Adrenal gland (tissue), 12 donors: ENCODE data around the gene CAMK2D. TPM values are rescaled to one million over a fixed set of nuclear protein-coding genes. Genes with fewer than 3 reads are reported as not detected.

Source experiments
- DNase-seq, 7 donors: peaks; one replicate each; pipeline ENCODE4 v3.0.0-alpha.2; 2019 to 2020
- H3K27ac ChIP-seq, 5 donors: fragments of 200-600 bp; sonication (generic) in 4 of 5; 1 replicate in 3 of 5; 2 replicates in 2 of 5; pipeline versions ENCODE4 v1.5.1 to v1.8.0; 2016 to 2020; ENCODE audit warnings: mild to moderate bottlenecking in 1 of 5
- H3K27me3 ChIP-seq: fragments of 200-600 bp; 2 replicates; pipeline ENCODE4 v1.8.0; 2021
- H3K36me3 ChIP-seq, 2 donors: fragments of 200-600 bp; replicated peaks in 1 of 2; 1 replicate in 1 of 2; 2 replicates in 1 of 2; pipeline versions ENCODE4 v1.5.1 to v1.8.0; 2018 to 2022
- H3K4me1 ChIP-seq, 2 donors: fragments of 200-600 bp; replicated peaks in 1 of 2; 1 replicate in 1 of 2; 2 replicates in 1 of 2; pipeline versions ENCODE4 v1.5.1 to v1.8.0; 2018 to 2021
- H3K4me3 ChIP-seq, 4 donors: fragments of 200-600 bp; sonication (generic) in 3 of 4; one replicate each; pipeline ENCODE4 v1.5.1; 2016 to 2018
- H3K9me3 ChIP-seq, 3 donors: fragments of 200-600 bp; sonication (generic) in 1 of 3; replicated peaks in 1 of 3; 1 replicate in 2 of 3; 2 replicates in 1 of 3; pipeline versions ENCODE4 v1.5.1 to v1.8.0; 2016 to 2021
- POLR2A ChIP-seq, 2 donors: fragments of 450-650 bp; IDR thresholded peaks; one replicate each; pipeline ENCODE4 v1.6.1; 2017; ENCODE audit warnings: antibody characterized with exemption in 2 of 2, mild to moderate bottlenecking in 2 of 2, moderate library complexity in 1 of 2
- WGBS, 4 donors: extraction: QIAGEN DNeasy Blood & Tissue Kit in 2 of 4; methylation state at CpG; one replicate each; pipeline versions ENCODE4 v1.1.5 to v1.1.7; 2013 to 2017; 5-methylcytosine and 5-hydroxymethylcytosine counted together
- intact Hi-C, 2 donors: fragments of 100-400 bp; cut with DNase I; formaldehyde crosslinking; loops; one replicate each; pipeline versions ENCODE4 v1.14.1 to v1.15.0; 2022 to 2023
- polyA plus RNA-seq, 3 donors: library from polyadenylated mRNA; stranded (reverse); fragments of 200-250 nt in 2 of 3; fragments of 350-450 nt in 1 of 3; fragmentation: Illumina TruSeq in 1 of 3; extraction: RNeasy Lipid Tissue Mini Kit (QIAGEN cat#74804) in 1 of 3; gene quantifications; one replicate each; pipeline ENCODE4 v1.2.3, GENCODE V29; 2013 to 2014
- total RNA-seq, 9 donors: library from RNA; depleted of rRNA in 4 of 9; stranded (reverse); fragments of >200 nt in 4 of 9; fragments of 120-200 nt in 1 of 9; fragmentation: NEBNext Ultra II Directional in 1 of 9; extraction: Animal tissue kit (Norgen Biotek cat#: 25700) in 1 of 9; gene quantifications; one replicate each; pipeline versions ENCODE4 v1.1.0 to v1.2.4, GENCODE V29; 2013 to 2023
- TF ChIP-seq, protein P1 (sequence below), 6 experiments: fragments of 450-650 bp in 4 of 6; fragments of 200-600 bp in 2 of 6; sonication (generic) in 1 of 6; IDR thresholded peaks; 1 replicate in 5 of 6; 2 replicates in 1 of 6; pipeline versions ENCODE4 v1.5.1 to v1.8.0; 2016 to 2021; ENCODE audit warnings: antibody characterized with exemption in 6 of 6, mild to moderate bottlenecking in 2 of 6, moderate library complexity in 1 of 6
- donor health status: healthy with polysubstance abuse.
- donor health status: Bipolar disorder and iron deficiency.
- donor health status: DM: yes; HTN: yes; CAD: no.
- donor health status: DM: no; HTN: no; CAD: no.
- donor health status: DM: no; HTN: no; CAD: no.
- donor health status: DM: yes; HTN: yes; CAD: no.

CAMK2D gene
- total and polyA plus RNA-seq, 12 donors = 7.6 to 83.9 (median 33.6) TPM

DNA sequence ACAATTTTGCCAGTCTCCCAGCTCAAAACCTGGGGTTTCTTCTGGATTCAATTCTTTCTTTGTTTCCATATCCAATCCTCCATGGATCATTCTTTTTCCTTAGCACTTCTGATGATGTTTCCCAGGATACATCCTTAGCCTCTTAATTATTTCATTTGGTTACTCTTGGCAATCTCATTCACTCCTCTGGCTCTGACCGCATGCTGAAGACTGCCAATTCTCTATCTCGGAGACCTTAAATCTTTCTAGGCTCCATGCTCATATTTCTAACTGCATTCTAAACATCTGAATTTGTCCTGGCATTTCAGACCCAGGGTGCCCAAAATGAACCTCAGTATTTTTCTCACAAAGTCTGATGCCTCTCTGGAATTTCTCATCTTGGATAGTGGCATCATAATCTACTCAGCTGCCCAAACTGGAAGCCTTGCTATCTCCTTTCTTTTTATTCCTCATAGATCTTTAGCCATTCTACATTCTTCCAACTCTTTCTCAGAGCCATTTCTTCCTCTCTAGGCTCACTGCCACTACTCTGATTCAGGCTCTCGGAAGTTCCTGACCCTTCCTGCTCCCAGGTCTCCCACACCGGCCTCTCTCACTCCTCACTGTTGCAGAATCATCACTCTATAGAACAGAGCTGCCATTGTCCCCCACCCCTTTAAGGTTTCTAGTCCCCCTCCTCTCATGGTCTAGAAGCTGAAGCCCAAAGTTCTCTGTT is 290.2 kb downstream of the CAMK2D start:
- no peak for DNase-seq
- H3K4me3 ChIP-seq = no peak overlapping the region
- 83 to 91% (median 87%) methylated on average over 4 of the region's 4 CpGs for WGBS, 4 donors
- no peaks in the 10 kb centered on the region for H3K9me3 ChIP-seq
- no peaks in the 10 kb centered on the region for H3K36me3 ChIP-seq
- intact Hi-C loops = no loop called here
- H3K4me1 ChIP-seq = peaks cover 0 to 18% of the 10 kb centered on the region in 2 donors
- no peak overlapping the region for H3K27ac ChIP-seq
- H3K27me3 ChIP-seq = no peaks in the 10 kb centered on the region
- TF ChIP-seq, protein P1, sequence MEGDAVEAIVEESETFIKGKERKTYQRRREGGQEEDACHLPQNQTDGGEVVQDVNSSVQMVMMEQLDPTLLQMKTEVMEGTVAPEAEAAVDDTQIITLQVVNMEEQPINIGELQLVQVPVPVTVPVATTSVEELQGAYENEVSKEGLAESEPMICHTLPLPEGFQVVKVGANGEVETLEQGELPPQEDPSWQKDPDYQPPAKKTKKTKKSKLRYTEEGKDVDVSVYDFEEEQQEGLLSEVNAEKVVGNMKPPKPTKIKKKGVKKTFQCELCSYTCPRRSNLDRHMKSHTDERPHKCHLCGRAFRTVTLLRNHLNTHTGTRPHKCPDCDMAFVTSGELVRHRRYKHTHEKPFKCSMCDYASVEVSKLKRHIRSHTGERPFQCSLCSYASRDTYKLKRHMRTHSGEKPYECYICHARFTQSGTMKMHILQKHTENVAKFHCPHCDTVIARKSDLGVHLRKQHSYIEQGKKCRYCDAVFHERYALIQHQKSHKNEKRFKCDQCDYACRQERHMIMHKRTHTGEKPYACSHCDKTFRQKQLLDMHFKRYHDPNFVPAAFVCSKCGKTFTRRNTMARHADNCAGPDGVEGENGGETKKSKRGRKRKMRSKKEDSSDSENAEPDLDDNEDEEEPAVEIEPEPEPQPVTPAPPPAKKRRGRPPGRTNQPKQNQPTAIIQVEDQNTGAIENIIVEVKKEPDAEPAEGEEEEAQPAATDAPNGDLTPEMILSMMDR (IDR thresholded peaks at IDR 0.05) = no peak
- no peak for TF ChIP-seq POLR2A (IDR thresholded peaks at IDR 0.05)

DNA sequence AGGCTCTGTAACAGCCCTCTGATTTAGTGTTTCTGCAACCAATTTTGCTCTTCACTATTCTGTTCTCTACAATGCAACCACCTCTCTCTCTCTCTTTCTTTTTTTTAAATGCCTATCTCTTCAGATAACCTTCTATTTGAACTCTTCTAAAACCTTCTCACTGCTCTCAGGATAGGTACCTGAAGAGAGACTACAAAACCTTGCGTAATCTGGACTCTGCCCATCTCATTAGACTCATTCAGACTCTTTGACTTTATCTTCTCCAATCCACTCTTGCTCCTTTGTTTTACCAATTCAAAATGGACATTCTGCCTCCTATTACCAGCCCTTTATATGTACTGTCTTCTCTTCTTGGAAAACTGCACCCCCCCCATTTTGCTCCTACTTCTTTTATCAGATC is 291.6 kb downstream of the CAMK2D start:
- Histone ChIP-seq H3K9me3 (no peaks in the 10 kb centered on the region), H3K27ac (no peak overlapping the region), H3K4me1 (peaks cover 0 to 18% of the 10 kb centered on the region in 2 donors), H3K4me3 (no peak overlapping the region), H3K27me3 (no peaks in the 10 kb centered on the region), H3K36me3 (no peaks in the 10 kb centered on the region)
- intact Hi-C loops = no loop called here
- TF ChIP-seq, protein P1 (IDR thresholded peaks at IDR 0.05) = no peak
- TF ChIP-seq POLR2A (IDR thresholded peaks at IDR 0.05) = no peak
- 96 to 100% (median 99%) methylated on average over 1 of the region's 1 CpG for WGBS, 4 donors
- no peak for DNase-seq

DNA sequence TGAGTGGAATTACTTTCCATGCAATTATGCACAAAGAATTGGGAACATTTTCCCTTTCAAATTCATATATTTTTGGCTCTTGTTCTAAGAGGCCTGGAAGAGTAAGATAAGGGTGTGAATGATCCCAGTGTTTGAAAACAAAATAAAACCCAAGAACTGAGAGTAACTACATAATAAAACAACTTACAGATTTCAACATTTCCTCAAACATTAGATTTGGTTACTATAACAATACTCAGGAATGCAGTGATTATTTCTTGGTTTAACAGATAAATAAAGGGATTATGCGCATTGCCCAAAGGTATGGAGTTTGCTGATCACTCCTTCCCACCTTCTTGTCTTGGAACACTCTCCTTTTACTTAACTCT is 292.5 kb downstream of the CAMK2D start:
- Histone ChIP-seq H3K27me3 (no peaks in the 10 kb centered on the region), H3K27ac (peak overlapping the region; percentile 27 to 93 (median 82)), H3K9me3 (no peaks in the 10 kb centered on the region), H3K4me3 (no peak overlapping the region), H3K4me1 (peaks cover 0 to 18% of the 10 kb centered on the region in 2 donors), H3K36me3 (peaks cover 0 to 4% of the 10 kb centered on the region in 2 donors)
- WGBS, 4 donors = 95 to 98% (median 96%) methylated on average over 1 of the region's 1 CpG
- intact Hi-C loops = no loop called here
- DNase-seq = no peak
- TF ChIP-seq POLR2A (IDR thresholded peaks at IDR 0.05) = no peak
- TF ChIP-seq, protein P1 (IDR thresholded peaks at IDR 0.05) = no peak

DNA sequence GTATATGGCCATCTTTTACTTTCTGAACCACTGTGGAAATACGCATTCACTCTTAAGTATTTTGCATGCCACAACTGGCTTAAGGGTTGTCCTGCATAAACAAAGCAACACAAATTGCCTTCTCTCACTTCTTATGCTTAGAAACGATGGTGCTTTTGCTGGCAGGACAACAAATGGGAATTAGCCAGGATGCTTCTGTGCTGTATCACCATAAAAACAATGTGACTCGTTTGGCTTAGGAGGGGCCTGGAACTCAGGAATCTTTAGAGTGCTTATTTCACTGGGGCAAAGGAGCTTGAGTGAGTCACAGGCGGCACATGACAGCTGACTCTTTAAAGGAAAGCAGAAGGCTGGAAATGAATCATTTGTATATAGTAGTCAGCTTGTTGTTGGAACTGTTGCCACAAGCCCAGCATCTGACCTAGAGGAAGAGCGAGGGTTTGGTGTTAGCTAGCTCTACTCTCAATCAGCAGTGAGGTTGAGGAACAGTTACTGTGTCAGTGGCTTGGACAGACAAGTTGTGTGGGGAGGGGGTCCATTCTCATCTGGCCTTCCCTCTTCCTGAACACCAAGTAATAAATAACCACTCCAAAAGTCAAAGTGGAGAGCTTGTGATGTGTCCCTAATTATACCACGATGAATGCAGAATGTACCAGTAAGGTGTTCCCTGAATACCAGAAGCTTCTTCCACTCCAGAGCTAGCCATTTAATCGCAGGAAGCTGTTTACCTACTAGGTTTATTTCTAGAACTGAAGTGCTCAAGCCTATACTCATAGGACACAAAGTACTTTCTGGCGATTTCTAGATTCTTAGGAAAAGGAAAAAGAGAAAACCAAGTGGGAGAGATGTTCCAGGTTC is 293.1 kb downstream of the CAMK2D start:
- TF ChIP-seq POLR2A (IDR thresholded peaks at IDR 0.05) = peak in 1 of 2 donors; percentile 66
- TF ChIP-seq, protein P1 (IDR thresholded peaks at IDR 0.05) = no peak
- Histone ChIP-seq H3K4me1 (peaks cover 0 to 18% of the 10 kb centered on the region in 2 donors), H3K36me3 (peaks cover 0 to 4% of the 10 kb centered on the region in 2 donors), H3K27me3 (no peaks in the 10 kb centered on the region), H3K27ac (peak overlapping the region; percentile 57 to 93 (median 82)), H3K9me3 (no peaks in the 10 kb centered on the region), H3K4me3 (peak overlapping the region in 1 of 4 donors; percentile 13)
- 42 to 49% (median 45%) methylated on average over 8 of the region's 8 CpGs for WGBS, 4 donors
- peak; percentile 75 to 93 (median 91) for DNase-seq
- intact Hi-C loops = no loop called here
